Measurements from ENCODE around the gene UNC5B.

The UNC5B gene

DNA sequence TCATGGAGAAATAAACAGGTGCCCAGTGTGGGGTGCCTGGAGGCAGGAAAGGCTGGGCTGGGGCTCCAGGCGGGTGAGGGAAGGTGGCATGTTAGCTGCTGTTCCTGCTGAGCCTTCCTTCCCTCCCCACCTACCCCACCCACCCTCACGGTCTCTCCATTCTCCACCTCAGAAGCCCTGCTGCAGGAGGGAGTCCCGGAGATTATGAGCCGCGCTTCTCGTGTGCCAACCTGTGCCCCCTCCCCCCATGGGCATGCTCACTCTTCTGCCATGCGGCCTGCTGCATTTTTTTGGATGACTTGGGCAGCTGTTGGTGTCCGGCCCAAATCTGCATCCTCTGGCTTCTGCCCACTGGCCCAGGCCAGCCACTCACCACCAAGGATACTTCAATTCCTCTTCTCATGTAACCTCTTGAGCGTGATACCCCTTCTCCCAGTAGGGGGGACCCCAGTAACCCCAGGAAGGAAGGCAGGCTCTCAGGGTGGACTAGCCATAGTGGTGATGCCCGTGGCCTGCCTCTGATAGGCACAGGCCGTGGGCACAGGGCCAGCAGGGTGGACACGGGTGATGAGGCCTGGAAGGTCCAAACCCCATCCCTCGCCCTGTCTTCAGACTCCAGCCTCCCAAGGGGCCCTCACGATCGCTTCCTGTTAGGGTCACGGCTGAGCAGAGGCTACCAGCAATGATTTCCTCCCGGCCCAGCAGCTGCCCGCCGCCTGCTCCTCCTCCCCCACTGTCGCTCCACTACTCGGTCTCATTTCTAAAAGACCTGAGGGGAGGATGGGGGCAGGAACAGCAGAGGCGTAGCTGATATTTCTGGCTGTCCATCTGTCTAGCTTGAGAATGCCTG, 27.8 kb downstream of the UNC5B start:
- DNase-seq (ENCODE audit: low spot score), result no peak

DNA sequence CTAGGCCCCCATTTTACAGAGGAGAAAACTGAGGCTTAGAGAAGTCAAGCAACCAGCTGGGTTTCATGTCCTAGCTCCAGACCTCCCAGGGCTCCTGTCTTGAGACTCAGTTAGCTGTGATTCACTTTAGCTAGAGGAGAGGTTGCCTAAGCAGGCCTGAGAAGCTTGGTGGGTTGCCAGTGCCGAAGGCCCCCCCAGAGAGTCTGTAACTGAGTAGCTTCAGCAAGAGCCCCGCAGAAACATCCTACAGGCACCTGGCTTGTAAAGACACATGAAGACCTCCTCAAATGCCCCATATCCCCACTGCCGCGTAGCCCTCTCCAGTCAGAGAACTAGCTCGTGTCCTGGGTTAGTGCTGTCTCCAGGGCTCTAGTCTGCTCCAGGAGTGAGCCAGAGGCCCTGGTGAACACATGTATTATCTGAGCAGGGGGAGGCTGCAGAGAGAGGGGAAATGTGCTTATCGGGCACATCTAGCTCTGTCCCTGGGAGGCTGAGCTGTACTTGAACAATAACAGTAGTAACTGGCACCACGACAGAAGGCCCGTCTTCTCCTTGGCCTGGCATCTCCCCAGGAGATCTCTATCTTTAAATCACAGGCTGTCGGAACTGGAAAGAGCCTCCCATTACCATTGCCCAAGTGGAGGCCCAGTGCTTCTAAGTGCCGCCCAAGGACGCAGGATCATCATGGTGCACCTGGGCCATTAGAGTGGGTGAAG, 28.9 kb downstream of the UNC5B start:
- no peak for DNase-seq (ENCODE audit: low spot score)

DNA sequence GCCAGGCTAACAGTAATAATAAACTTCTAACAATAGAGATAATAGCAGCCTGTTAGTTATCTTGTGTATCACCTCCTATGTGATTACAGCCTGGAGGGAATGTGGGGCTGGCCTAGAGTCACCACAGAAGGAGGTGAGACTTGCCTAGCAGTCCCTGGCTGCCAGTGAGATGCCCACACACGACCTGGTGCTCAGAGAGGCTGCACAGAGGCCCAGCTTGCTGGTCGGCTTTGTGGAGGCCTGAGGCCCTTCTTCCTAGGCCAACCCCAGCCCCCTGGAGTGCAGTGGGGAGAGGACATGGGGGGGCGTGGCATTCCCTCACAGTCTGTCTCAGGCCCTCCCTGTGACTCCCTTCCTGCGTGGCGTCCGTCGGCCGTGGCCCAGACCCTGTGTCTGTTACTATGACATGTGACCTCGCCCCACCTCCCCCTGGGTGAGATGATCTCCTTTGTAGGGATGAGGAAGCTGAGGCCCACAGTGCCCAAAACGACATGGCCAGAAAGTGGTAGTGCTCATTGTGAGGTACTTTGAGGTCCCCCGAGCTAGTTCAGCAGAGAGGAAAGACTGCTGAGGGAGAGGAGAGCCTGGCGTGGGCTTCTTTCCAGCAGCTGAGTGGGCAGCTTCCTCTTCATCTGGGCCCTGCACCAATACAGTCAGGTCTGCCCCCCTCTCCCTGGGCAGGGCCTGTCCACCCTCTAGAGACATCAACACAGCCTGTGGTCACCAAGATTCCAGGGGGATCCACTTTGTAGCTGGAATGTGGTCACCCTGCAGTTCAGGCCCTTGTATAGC, 29.7 kb downstream of the UNC5B start:
- DNase-seq (ENCODE audit: low spot score), result no peak

DNA sequence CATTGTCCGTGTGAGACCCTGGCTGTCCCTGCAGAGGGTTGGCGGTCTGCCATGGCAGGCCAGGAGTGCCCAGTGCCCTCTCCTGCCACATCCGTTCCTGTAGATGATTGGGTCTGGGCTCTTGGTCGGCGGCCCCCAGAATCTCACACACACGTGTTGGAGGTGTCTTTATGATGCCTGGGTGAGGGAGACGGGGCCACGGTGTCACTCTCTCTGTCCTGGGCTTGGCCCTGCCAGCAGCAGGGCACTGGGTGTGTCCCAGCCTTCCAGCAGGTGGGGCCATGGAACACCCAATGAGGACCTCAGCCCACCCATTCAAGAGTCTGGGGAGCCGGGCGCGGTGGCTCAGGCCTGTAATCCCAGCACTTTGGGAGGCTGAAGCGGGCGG, 30.2 kb downstream of the UNC5B start:
- DNase-seq (ENCODE audit: low spot score), result no peak

DNA sequence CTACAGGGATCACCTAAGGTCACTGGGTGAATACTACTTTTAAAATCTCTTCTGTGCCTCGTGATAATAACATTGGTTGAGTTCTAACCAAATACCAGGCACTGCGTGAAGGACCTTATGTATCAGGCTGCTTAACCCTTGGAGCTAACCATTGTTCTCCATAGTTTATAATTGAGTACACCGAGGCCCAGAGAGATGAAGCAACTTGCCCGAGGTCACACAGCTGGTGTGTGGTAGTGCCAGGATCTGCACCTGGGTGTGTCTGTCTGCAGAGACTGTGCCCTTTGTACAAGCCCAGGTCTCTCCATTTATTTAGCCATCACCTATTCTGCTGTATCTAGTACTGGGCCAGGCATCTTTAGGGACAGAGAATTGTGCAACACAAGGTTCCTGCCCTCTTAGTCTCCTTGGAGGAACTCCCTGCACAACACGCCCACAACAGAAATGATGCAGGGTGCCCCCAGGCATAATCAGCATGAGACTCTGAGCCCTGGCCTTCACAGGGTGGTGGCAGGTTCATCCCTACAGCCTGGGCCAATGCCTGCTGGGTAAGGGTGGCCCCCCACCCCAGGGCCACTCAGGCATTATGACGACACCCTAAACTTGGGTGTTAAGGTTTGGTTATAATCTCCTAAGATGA, 31.5 kb downstream of the UNC5B start:
- no peak for DNase-seq (ENCODE audit: low spot score)

DNA sequence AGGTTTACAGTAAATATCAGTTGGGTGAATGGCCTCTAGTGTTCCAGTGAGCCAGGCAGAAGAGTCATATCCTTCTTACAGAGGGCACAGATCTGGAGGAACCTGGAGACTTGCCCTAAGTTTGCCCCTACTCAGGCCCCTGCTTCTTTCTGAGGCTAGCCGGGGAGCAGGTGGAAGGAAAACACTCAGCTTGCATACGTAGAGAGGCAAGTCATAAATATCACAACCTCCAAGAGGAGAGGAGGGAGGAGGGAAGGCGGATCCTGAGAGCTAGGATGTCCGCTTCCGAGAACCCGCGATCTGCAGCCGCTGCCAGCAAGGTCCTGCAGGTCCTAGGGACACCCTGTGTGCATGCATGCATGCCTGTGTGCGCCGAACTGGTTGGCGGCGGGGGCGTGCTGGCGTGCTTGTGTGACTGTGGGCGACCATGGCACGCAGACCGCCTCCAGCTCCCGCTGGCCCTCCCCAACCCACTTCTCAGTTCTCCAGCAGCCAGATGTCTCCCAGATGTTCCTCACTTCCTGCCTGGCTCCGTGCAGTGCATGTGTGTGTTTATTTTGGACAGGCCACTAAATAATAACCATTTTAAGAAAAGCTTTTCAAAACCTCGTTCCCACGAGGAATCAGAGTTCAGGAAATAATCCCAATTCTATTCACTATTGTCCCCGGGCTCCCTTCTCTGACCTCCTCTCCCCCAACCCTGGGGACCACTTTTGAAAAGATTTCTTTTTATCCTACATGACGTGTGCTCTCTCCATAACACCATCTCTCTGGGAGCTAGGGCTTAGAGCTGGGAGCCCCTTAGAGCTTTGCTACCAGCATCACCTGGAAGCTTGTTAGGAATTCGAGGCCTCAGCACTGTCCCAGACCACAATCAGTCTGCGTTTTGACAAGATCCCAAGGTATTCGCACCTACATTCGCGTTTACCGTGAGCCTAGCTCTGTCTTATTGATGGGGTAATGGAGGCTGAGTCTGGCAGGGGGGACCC, 32.4 kb downstream of the UNC5B start:
- DNase-seq (ENCODE audit: low spot score), result no peak

DNA sequence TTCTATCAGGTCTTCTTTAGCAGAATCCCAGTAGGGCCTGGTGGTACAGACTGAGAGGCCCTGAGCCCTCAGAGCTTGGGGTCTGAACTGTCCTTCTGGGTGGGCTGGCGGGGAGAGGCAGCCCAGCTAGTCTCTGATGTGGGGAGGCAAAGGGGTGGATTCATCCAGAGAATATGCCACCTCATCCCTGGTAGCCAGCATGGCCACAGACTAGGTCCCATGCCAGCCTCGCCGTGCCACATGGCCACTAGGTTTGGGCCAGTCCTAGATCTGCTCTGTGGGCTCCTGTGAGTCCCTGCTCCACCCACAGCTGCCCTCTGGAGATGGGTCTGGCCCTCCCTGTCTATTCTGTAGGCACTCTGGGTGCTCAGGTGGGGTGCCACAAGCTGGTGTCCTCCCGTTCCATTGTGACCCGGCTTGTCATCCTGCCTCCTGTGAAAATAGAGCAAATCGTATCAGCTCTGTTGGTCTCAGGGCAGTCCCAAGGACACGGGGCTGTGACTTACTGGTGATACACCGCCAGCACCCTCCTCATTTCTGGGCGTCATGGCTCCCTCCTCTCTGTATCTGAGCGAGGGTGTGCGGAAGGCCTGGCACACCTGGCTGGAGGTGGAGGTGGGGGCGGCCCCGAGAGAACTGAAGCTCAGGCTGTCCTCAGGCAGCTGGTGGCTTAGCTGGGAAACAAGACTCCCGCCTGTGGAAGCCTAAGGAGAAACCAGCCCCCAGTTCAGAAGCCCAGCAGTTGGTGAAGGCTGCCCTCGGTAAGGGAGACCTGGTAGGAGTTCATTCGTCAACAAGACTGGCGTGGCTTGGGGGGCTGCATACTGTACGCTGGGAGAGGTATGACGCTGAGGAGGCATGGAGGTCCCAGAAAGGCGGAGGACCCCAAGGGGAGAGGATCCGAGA, 33.3 kb downstream of the UNC5B start:
- no peak for DNase-seq (ENCODE audit: low spot score)

DNA sequence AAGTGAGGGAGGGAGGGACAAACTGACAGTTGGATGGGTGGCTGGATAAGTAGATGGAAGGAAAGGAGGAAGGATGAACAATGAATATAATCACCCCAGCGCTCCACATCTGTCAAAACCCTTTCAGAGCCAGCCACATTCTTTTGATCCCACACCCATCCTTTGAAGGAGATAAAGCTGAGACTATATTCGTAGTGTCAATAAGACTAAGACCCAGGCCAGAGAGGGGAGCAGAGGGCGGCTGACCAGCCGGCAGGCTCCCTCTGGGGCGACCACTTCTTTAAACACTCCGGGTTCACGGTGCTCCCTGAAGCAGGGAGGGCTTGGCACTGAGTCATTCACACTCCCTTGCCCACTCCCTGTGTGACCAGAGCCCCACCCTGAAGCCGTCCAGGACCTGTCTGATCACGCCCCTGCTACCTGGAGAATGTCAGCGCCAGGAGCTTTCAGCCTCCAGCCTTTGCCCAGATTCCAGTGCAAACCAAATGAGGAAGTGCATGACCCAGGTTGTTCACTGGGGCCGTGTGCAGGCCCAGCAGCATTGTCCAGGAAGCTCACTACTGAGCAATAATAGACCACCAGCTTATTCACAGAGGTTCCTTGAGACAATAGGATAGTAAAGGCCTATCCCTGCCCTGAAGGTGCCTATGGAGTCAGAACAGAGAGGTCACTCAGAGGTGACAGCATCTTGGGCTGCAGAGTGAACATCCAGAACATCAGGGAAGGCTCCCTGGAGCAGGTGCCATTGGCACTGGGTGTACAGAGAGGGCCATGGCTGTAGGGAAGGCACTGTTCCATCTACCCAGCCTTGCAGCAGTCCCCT, 34.4 kb downstream of the UNC5B start:
- no peak for DNase-seq (ENCODE audit: low spot score)

DNA sequence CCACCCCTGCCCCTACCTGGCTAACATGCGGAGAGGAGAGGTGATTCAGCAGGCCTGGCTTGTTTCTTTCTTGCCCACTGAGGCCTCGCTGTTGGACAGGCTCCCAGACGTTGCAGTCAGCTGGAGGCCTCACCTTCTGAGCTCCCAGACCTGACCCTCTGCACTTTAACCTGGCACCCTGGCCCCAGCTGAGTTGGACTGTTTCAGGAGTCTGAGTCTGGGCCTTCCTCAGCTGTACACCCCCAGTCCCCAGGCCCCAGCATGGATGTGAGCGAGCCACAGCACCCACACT, 35.0 kb downstream of the UNC5B start:
- DNase-seq (ENCODE audit: low spot score), result no peak

DNA sequence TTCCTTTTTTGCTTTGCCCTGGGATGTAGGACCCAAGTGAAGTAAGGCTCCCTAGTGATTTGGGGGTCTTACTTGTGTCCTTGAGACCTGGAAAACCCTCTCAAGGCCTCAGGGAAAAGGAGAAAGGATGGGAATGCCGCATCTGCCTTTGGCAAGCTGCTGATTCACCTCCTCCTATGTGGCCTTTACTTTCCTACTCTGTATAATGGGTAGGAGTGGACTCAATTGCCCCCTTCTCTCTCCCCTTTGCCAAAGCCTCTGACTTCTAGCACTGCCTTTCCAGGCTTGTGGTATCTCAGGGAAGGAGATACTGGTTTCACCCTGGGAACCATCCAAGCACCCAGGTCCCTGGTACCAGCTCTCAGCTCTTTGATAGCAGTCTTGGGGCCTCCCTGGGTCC, 35.4 kb downstream of the UNC5B start:
- no peak for DNase-seq (ENCODE audit: low spot score)

DNA sequence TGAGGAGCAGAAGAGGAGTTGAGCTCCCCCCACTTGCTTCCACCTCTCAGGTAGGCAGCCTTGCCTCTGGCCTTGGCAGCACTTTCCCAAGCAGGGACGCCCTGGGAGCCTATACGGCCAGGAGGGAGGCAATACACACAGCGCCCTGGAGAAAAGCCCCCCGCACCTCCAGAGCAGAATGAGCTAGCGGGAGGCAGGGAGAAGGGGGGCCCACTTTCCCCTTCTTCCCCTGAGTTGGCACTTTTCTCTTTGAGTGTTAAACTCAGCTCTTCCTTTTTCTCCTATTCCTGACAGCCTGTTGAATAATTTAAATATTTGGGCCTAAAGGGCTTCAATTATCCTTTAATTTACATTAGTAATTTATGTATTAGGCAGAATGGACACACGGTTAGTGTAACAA, 35.8 kb downstream of the UNC5B start:
- no peak for DNase-seq (ENCODE audit: low spot score)

DNA sequence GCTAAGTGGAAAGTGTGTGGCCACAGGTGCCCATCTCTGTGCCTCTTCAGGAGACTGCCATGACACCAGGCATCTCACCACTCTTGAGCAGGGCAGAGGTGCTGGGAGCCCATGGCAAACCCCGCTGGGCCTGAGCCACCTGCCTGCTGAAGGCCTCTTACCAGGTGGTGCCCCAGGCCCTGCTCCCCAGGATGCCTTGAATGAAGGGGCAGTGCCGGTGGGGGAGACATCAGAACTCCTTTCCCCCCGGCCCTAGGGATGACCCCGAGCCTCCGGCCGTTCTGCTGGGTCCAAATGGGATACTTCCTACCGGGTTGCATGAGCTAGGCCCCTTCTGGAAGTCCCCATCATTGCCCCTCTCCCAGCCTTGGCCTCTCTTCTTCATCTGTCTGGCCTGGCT, 37.6 kb downstream of the UNC5B start:
- no peak for DNase-seq (ENCODE audit: low spot score)

DNA sequence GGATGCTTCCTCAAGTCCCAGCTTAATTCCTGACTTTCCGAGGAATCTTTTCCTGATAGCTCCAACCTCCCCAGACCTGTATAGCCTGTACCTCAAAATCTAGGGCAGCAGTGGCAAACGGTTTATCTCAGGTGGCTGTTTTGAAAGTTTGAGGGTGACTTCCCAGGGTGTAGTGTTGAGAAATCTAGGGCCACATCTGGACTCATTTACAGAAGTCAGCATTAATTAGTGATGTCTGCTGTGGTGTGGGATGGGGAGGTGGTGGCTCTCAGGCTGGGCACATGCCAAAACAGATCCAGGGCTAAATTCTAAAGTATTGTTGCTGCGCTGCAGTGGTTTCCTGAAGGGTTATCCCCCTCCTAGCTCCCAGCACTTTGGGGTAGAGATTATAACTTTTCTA, 38.0 kb downstream of the UNC5B start:
- no peak for DNase-seq (ENCODE audit: low spot score)

DNA sequence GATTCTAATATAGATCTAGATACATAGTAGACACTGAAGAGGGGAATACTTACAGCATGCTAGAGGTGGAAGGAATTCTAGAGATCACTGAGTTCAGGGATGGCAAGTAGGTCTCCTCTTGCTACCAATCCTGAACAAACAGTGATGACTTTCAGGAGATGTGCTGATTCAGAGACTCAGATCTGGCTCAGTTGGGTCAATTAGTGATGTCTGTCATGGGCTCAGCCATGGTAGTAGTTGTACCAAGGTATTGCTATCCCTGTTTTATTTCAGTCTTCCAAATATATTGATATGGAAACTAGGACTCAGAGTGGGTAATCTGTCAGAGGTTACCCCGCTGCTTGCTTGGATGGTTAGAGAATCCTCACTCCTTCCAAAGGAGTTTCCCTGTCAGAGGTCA, 38.5 kb downstream of the UNC5B start:
- DNase-seq (ENCODE audit: low spot score), result no peak

DNA sequence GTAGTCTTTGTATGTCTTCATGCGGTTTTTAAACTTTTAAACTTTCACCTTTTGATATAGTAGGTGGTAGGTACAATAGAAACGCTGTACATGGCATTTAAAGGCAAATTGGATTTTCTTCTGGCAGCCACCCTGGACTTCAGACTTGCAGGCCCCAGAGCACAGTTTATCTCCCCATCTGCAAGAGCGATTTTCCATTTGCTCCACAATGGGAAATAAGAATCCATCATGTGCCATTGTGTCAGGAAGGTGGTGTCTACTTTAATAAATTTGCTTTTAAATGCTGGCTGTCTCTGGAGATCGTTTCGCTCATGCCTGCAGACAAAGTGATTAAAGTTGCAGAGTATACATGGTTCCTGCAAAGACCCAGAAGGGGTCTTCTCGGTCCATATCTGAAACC, 38.9 kb downstream of the UNC5B start:
- DNase-seq (ENCODE audit: low spot score), result no peak

DNA sequence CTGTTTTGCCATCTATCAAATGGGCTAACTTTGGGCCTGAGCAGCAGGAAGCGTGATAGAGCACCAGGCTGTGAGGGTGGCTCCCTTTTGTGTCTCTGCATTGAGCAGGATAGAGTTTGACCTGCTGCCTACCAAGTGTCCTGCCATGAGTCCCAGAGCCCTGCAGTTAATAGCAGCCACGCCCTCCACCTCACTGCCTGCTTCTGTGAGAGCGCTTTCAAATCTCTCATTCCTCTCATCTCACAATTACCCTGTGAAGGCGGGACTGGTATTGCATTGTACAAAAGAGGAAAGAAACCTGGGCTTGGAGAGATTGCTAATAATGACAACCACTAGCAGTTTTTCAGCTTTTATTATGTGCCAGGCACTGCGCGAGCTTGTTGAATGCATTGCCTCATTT, 39.9 kb downstream of the UNC5B start:
- no peak for DNase-seq (ENCODE audit: low spot score)

DNA sequence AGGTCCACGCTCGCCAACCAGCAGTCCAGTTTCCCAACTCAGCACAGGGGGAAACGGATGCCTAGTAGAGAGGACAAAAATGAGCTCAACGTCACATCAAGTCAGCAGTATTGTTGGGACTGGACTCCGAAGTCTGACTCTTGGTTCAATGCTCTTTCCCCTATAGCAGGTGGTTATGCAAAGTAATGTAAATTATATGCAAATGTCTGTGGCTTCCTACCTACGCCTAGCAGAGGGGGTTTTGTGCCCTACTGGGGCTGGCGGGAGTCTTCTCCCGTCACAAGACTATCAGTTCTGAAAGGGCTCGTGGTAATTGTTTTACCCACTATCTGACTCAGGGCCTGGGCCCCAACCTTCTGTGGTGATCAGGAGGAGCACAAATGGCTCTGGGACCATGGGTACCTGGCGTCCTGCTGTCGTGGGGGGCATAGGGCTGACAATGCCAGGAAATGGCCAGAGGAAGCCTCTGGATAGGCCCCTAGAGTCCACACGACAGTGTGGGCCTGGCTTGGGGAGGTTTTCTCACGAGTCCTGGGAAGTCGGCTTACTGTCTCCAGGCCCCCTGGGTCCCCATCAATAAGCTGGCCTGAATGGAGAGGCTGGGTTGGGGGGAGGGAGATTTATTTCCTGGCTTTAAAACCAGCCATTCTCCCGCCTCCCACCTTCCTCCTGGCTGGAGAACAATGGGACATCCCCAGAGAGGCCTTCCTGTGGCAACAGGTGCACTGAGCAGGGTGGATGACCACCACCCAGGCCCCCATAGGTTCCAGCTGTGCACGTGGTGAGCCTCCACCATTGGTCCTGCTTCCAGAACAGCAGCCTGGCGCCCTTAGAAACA, 41.8 kb downstream of the UNC5B start:
- no peak for DNase-seq (ENCODE audit: low spot score)

DNA sequence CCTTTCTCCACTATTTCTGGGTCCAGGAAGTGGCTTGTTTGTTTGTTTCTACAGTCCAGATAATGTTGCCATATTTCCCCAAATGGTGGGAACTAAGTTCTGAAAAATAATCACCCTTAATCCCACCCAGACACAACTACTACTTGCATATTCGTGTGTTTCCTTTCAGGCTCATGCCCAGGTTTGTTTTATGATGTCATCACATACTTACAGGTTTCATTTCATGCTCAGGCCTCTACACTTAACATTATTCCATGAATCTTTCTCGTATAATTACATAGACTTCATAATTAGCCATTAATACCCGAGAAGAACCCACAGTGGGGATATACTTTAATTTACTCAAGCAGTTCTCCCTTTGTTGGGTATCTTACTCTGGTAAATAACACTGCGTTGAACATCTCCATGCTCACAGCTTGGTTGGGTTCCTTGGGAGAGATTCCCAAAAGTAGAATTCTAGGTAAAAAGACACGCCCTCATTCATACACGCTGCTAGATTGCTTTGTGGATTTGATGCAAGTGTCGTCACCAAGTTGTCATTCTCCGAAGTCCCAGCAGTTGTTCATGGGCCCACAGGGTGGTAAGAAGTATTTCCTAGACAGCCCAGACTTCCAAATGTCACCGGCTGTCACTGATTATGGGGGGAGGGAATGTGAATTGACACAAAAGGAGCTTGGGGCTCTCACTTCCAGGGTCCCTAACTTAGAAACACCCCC, 42.6 kb downstream of the UNC5B start:
- no peak for DNase-seq (ENCODE audit: low spot score)

All from HuH-7.5 (cell line).